ENCODE results near the gene PAH.

Gene PAH

DNA sequence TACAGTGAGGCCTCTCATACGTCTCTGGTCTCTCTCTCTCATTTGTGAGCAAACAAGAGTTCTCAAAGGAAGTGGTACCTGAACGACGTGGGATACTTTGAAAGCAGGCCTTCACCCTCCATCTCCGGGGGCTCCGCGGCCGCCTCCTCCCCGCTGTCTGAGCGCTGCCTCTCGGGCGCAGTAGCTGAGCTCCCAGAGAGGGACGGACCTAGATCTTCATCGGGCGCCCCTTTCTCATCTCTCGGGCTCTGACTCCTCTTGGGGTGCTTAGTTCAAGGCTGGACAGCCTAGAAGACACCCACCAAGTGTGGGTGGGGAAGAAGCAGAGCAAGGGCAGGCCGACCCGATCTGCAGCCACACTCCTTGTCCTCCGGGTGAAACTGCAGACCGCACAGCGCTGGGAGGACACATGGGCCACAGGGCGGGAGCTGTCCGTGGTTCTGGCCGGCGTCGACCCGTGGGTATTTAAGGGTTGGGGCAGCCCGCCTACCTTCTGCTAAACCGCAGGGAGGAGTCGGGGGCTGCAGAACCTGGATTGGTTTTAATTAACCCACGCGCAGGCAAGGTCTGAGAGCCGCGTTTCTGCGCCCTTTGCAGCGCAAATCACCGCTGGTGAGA is 92.7 kb downstream of the PAH start:
- Histone ChIP-seq H3K27me3 (ENCODE audit: low read depth, low read length) (peaks cover 9% of the 10 kb centered on the region; the same call in 1 of the 2 replicates), H3K4me3 (ENCODE audit: low read length) (no peak overlapping the region), H3K9me3 (ENCODE audit: insufficient read depth, low read length) (no peaks in the 10 kb centered on the region), H3K4me1 (ENCODE audit: low read length) (no peaks in the 10 kb centered on the region), H3K36me3 (replicated peaks; ENCODE audit: low read depth, low read length) (no peaks in the 10 kb centered on the region), H3K9ac (ENCODE audit: low read length) (no peak overlapping the region), H2AFZ (ENCODE audit: low read depth, low read length) (no peak overlapping the region), H3K27ac (ENCODE audit: low read length) (no peak overlapping the region), H3K79me2 (ENCODE audit: low read length) (no peaks in the 10 kb centered on the region), H4K20me1 (ENCODE audit: insufficient read depth, low read length) (no peaks in the 10 kb centered on the region), H3K4me2 (ENCODE audit: low read length) (no peak overlapping the region)
- TF ChIP-seq, protein P1, sequence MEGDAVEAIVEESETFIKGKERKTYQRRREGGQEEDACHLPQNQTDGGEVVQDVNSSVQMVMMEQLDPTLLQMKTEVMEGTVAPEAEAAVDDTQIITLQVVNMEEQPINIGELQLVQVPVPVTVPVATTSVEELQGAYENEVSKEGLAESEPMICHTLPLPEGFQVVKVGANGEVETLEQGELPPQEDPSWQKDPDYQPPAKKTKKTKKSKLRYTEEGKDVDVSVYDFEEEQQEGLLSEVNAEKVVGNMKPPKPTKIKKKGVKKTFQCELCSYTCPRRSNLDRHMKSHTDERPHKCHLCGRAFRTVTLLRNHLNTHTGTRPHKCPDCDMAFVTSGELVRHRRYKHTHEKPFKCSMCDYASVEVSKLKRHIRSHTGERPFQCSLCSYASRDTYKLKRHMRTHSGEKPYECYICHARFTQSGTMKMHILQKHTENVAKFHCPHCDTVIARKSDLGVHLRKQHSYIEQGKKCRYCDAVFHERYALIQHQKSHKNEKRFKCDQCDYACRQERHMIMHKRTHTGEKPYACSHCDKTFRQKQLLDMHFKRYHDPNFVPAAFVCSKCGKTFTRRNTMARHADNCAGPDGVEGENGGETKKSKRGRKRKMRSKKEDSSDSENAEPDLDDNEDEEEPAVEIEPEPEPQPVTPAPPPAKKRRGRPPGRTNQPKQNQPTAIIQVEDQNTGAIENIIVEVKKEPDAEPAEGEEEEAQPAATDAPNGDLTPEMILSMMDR (IDR thresholded peaks at IDR 0.05; ENCODE audit: low read depth, low read length): no peak
- TF ChIP-seq EZH2phosphoT487 (IDR thresholded peaks at IDR 0.05; ENCODE audit: low read depth): no peak

GRCh38 chr12:102821149-102821548 is 95.9 kb downstream of the PAH start:
- Histone ChIP-seq H3K4me3 (ENCODE audit: low read length) (no peak overlapping the region), H3K27ac (ENCODE audit: low read length) (no peak overlapping the region), H3K79me2 (ENCODE audit: low read length) (no peaks in the 10 kb centered on the region), H2AFZ (ENCODE audit: low read depth, low read length) (no peak overlapping the region), H3K36me3 (replicated peaks; ENCODE audit: low read depth, low read length) (no peaks in the 10 kb centered on the region), H3K27me3 (ENCODE audit: low read depth, low read length) (peaks cover 16% of the 10 kb centered on the region), H3K4me2 (ENCODE audit: low read length) (no peak overlapping the region), H3K9ac (ENCODE audit: low read length) (no peak overlapping the region), H4K20me1 (ENCODE audit: insufficient read depth, low read length) (no peaks in the 10 kb centered on the region), H3K9me3 (ENCODE audit: insufficient read depth, low read length) (no peaks in the 10 kb centered on the region), H3K4me1 (ENCODE audit: low read length) (no peaks in the 10 kb centered on the region)
- TF ChIP-seq, protein P1 (IDR thresholded peaks at IDR 0.05; ENCODE audit: low read depth, low read length): no peak
- no peak for TF ChIP-seq EZH2phosphoT487 (IDR thresholded peaks at IDR 0.05; ENCODE audit: low read depth)

GRCh38 chr12:102816816-102817434 is 100.1 kb downstream of the PAH start:
- TF ChIP-seq EZH2phosphoT487 (IDR thresholded peaks at IDR 0.05; ENCODE audit: low read depth): no peak
- TF ChIP-seq, protein P1 (IDR thresholded peaks at IDR 0.05; ENCODE audit: low read depth, low read length): peak; percentile 74
- peak overlapping the region; percentile 20; the same call in 1 of the 2 replicates for H3K4me2 ChIP-seq (ENCODE audit: low read length)
- no peaks in the 10 kb centered on the region for H3K79me2 ChIP-seq (ENCODE audit: low read length)
- no peak overlapping the region for H3K27ac ChIP-seq (ENCODE audit: low read length)
- no peak overlapping the region for H3K4me3 ChIP-seq (ENCODE audit: low read length)
- no peaks in the 10 kb centered on the region for H3K36me3 ChIP-seq (replicated peaks; ENCODE audit: low read depth, low read length)
- no peak overlapping the region for H2AFZ ChIP-seq (ENCODE audit: low read depth, low read length)
- H3K4me1 ChIP-seq (ENCODE audit: low read length): no peaks in the 10 kb centered on the region
- peaks cover 19% of the 10 kb centered on the region for H3K27me3 ChIP-seq (ENCODE audit: low read depth, low read length)
- no peaks in the 10 kb centered on the region for H4K20me1 ChIP-seq (ENCODE audit: insufficient read depth, low read length)
- H3K9ac ChIP-seq (ENCODE audit: low read length): no peak overlapping the region
- no peaks in the 10 kb centered on the region for H3K9me3 ChIP-seq (ENCODE audit: insufficient read depth, low read length)

DNA sequence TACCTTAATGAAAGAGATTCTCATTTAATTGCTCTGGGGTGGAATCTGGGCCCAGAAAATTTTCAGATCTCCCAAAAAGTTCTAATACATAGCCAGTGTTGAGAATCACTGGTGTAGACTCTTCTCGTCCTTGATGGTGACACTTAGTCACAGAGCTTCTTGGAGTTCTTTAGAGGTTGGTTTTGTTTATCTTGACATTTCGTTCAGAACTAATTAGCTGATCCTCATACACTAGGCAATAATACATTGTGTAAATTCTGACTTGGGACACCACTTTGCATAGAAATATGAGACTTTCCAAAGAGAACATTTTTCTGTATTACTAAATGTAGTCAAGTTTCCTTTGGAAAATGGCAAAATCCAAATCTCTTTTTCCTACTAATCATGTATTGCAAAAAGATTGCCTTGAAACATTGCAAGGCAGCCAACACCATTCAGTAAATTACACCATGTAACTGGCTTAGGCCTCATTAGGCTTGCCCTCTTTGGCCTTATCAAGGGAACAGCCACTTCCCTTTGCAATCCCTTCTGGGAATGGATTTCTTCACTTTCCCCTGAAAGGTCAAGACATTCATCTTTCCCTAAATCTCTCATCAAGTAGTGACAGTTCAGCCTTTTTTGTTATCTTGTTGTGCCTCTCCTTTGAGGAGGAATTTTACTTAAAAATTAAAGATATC is 102.2 kb downstream of the PAH start:
- H3K9ac ChIP-seq (ENCODE audit: low read length): no peak overlapping the region
- H3K27ac ChIP-seq (ENCODE audit: low read length): no peak overlapping the region
- no peak overlapping the region for H3K4me2 ChIP-seq (ENCODE audit: low read length)
- no peaks in the 10 kb centered on the region for H3K36me3 ChIP-seq (replicated peaks; ENCODE audit: low read depth, low read length)
- no peak overlapping the region for H2AFZ ChIP-seq (ENCODE audit: low read depth, low read length)
- no peaks in the 10 kb centered on the region for H3K4me1 ChIP-seq (ENCODE audit: low read length)
- peaks cover 18% of the 10 kb centered on the region for H3K27me3 ChIP-seq (ENCODE audit: low read depth, low read length)
- H3K4me3 ChIP-seq (ENCODE audit: low read length): no peak overlapping the region
- TF ChIP-seq, protein P1 (IDR thresholded peaks at IDR 0.05; ENCODE audit: low read depth, low read length): no peak
- no peak for TF ChIP-seq EZH2phosphoT487 (IDR thresholded peaks at IDR 0.05; ENCODE audit: low read depth)
- H3K9me3 ChIP-seq (ENCODE audit: insufficient read depth, low read length): no peaks in the 10 kb centered on the region
- no peaks in the 10 kb centered on the region for H4K20me1 ChIP-seq (ENCODE audit: insufficient read depth, low read length)
- no peaks in the 10 kb centered on the region for H3K79me2 ChIP-seq (ENCODE audit: low read length)

Data from OCI-LY3 (cell line).